ENCODE data around the gene MAP3K20.

Gene MAP3K20

DNA sequence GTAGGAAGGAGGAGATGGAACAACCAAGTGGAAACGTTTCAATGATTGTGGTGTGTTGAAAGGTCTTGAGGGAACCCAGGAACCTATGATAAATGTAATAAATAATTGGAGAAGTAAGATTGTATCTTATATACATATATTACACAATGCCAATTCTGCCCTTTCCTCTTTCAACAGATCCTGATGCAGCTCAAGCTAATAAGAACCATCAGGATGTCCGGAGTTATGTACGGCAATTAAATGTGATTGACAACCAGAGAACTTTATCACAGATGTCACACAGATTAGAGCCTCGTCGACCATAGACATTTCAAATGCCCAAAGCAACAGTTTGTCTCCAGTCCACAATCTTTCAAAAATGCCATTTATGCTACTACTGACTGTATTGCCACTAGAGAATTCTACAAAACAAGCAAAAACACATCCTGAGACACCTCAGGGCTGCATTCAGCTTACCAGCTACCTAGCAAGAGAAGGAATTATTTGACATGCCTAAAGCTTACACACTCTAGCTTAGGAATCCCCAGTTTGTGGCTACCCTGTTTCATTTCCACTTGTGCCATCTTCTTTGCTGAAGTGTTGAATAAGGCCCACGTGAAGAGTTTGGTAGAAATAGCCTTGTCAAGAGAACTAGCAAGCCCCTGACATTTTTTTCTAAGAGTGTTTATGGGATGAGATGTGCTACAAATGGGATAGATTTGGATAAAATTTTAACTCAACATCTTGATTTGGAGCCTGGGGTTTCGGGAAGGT is 24.0 kb upstream of the MAP3K20 start:
- no peak for DNase-seq (ENCODE audit: low read depth)
- no peak overlapping the region for H3K4me3 ChIP-seq (replicated peaks; ENCODE audit: low read depth, low read length)
- no peak for TF ChIP-seq CTCF (IDR thresholded peaks at IDR 0.05; ENCODE audit: low read length, missing control alignments)

GRCh38 chr2:173053043-173053699 is 22.5 kb upstream of the MAP3K20 start:
- H3K4me3 ChIP-seq (replicated peaks; ENCODE audit: low read depth, low read length) = no peak overlapping the region
- TF ChIP-seq CTCF (IDR thresholded peaks at IDR 0.05; ENCODE audit: low read length, missing control alignments) = no peak
- DNase-seq (ENCODE audit: low read depth) = no peak

- no peak for DNase-seq (ENCODE audit: low read depth)
- TF ChIP-seq CTCF (IDR thresholded peaks at IDR 0.05; ENCODE audit: low read length, missing control alignments) = no peak
- no peak overlapping the region for H3K4me3 ChIP-seq (replicated peaks; ENCODE audit: low read depth, low read length)
These were observed 21.2 kb upstream of the MAP3K20 start for GRCh38 chr2:173054466-173054865.

GRCh38 chr2:173056705-173057364 is 18.8 kb upstream of the MAP3K20 start:
- no peak overlapping the region for H3K4me3 ChIP-seq (replicated peaks; ENCODE audit: low read depth, low read length)
- DNase-seq (ENCODE audit: low read depth) = no peak
- TF ChIP-seq CTCF (IDR thresholded peaks at IDR 0.05; ENCODE audit: low read length, missing control alignments) = no peak

GRCh38 chr2:173058097-173058496 is 17.5 kb upstream of the MAP3K20 start:
- DNase-seq (ENCODE audit: low read depth) = no peak
- H3K4me3 ChIP-seq (replicated peaks; ENCODE audit: low read depth, low read length) = no peak overlapping the region
- no peak for TF ChIP-seq CTCF (IDR thresholded peaks at IDR 0.05; ENCODE audit: low read length, missing control alignments)

DNA sequence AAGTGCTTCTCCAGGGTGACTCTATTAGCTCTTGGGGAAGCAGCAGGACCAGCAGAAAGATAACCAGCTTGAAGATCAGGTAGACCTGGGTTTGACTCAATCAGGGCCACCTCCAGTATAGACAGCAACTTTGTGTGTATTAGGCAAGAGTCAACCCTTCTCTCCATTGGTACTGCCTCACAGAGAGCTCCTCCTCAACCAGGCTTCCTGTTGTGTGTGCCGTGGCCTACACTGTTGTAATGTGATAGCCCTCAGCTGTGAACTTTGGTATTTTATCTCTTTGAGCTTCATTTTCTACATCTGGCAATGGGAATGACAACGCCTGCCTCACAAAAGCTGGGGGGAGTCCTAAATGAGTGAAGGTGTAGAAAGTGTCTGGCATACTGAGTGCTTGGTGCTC is 17.0 kb upstream of the MAP3K20 start:
- H3K4me3 ChIP-seq (replicated peaks; ENCODE audit: low read depth, low read length) = no peak overlapping the region
- no peak for TF ChIP-seq CTCF (IDR thresholded peaks at IDR 0.05; ENCODE audit: low read length, missing control alignments)
- DNase-seq (ENCODE audit: low read depth) = no peak
